Spinal cord (tissue), 10 donors: ENCODE data around the gene DHRS4L2. TPM values are rescaled to one million over a fixed set of nuclear protein-coding genes. Genes with fewer than 3 reads are reported as not detected.
"Not testable (repeated sequence)": the region's sequence is repeated elsewhere in the genome, so short reads cannot be mapped to it uniquely, and the experiment has no call there.

Source experiments
- DNase-seq, 6 donors: peaks; one replicate each; pipeline versions ENCODE4 v3.0.0 to v3.0.0-alpha.2; 2013 to 2015; ENCODE audit warnings: low spot score in 6 of 6, low read depth in 4 of 6
- H3K27ac ChIP-seq: one replicate; pipeline ENCODE4 v1.5.1; 2013; ENCODE audit warnings: low read depth, low read length, control low read depth
- H3K27me3 ChIP-seq: one replicate; pipeline ENCODE4 v1.6.1; 2013; ENCODE audit warnings: low read length; ENCODE audit not compliant: control insufficient read depth, insufficient read depth
- H3K36me3 ChIP-seq: one replicate; pipeline ENCODE4 v1.6.1; 2013; ENCODE audit warnings: low read length; ENCODE audit not compliant: control insufficient read depth, insufficient read depth
- H3K4me1 ChIP-seq: one replicate; pipeline ENCODE4 v1.6.1; 2013; ENCODE audit warnings: low read length; ENCODE audit not compliant: control insufficient read depth, insufficient read depth
- H3K4me3 ChIP-seq: one replicate; pipeline ENCODE4 v1.5.1; 2013; ENCODE audit warnings: low read depth, low read length, control low read depth
- H3K9me3 ChIP-seq: one replicate; pipeline ENCODE4 v1.6.1; 2013; ENCODE audit warnings: low read length; ENCODE audit not compliant: control insufficient read depth, insufficient read depth
- WGBS: methylation state at CpG from one replicate; pipeline ENCODE4 v1.1.5; 2013; ENCODE audit warnings: missing lambda C conversion rate; ENCODE audit not compliant: insufficient coverage; 5-methylcytosine and 5-hydroxymethylcytosine counted together
- polyA plus RNA-seq, 2 donors: library from polyadenylated mRNA; unstranded; fragments of 120-200 nt; gene quantifications; one replicate each; pipeline ENCODE4 v1.2.1, GENCODE V29; 2013; ENCODE audit not compliant: insufficient read length in 2 of 2
- total RNA-seq, 2 donors: library from RNA; depleted of rRNA in 1 of 2; stranded (reverse); fragments of 120-200 nt in 1 of 2; fragments of >200 nt in 1 of 2; gene quantifications; one replicate each; pipeline versions ENCODE4 v1.2.3 to v1.2.4, GENCODE V29; 2013 to 2014
- donor health status: healthy.

DHRS4L2 gene
- total and polyA plus RNA-seq, 4 donors: 5.6 to 22.5 (median 13.9) TPM

GRCh38 chr14:24050753-24051152 is 62.0 kb downstream of the DHRS4L2 start:
- H3K4me3 ChIP-seq, H3K9me3 ChIP-seq, DNase-seq, H3K27ac ChIP-seq, H3K27me3 ChIP-seq: not testable (repeated sequence)
- H3K4me1 ChIP-seq: peaks cover 25% of the 10 kb centered on the region
- peaks cover 24% of the 10 kb centered on the region for H3K36me3 ChIP-seq
- no CpG with 5 or more reads among the region's 8 CpGs for whole genome bisulfite sequencing

DNA sequence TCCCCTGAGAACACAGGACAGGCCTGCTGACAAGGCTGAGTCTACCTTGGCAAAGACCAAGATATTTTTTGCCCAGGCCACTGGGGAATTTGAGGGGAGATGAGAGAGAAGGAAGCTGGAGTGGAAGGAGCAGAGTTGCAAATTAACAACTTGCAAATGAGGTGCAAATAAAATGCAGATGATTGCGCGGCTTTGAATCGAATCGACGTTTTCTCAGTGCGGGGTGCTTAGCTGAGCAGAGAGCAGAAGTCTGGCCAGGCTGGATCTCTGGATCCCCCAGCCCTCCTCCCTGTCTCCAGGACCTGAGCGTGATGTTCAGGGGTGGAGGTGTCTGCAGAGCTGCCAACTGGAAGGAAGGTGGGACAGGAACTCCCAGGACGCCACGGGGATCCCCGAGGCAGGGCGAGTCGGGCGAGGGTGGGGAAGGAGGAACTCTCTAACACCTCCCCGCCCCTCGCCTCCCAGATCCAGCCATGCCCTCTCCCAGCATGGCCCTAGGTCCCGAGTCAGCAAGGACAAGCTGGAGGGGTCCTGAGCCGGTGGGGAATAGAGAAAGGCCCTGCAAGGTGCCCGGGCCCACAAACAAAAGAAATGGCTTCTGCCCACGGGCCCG is 62.6 kb downstream of the DHRS4L2 start:
- H3K4me1 ChIP-seq: peaks cover 25% of the 10 kb centered on the region
- peak in 3 of 6 donors; percentile 9 to 69 (median 63) for DNase-seq
- 3% methylated on average over 12 of the region's 20 CpGs for WGBS
- no peaks in the 10 kb centered on the region for H3K9me3 ChIP-seq
- H3K27ac ChIP-seq: no peak overlapping the region
- H3K4me3 ChIP-seq: peak overlapping the region; percentile 52
- H3K36me3 ChIP-seq: peaks cover 29% of the 10 kb centered on the region
- no peaks in the 10 kb centered on the region for H3K27me3 ChIP-seq

DNA sequence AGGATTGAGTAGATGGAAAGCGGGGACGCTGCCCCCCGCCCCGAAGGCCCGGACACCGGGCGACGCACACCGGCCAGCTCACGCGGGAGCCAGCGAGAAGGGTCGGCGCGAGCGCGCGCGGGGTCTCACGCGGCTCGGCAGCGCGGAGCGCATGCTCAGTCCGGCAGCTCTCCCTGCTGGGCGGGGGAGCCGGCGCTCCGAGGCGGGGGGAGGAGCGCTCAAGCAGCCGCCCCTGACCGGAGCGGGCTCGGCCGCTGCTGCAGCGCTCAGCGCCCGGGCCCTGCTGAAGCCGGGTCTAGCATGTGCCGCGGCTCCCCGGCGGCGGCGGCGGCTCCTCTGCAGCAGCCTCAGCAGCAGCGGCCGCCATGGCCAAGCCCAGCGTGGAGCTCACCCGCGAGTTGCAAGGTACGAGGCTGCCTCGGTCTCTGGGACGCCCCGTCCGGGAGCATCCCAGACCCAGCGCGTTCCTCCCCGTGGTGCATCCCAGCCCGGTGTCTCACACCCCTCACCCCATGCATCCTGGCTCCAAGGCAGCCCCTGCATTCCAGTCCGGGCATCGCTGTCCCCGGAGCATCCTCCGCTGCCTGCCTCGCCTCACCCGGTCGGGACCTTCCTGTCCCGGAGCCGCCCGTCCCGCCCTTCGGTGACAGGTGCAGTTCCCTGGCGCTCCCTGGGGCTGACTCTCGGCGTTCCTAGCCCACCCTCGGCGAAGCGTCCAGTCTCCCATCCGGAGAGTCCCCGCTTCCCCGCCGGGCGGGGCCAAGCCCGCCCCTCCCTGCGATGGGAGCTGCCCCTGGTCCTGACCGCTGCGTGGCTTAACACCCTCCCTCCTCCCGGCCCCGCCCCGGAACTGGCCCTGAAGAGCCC is 63.3 kb downstream of the DHRS4L2 start, which contains the start of gene CARMIL3:
Gene CARMIL3, plus strand, starts transcription at position 221 of the 867 bp plus-strand sequence. Its CDS starts 145 bp downstream, at position 366.
- H3K9me3 ChIP-seq: no peaks in the 10 kb centered on the region
- WGBS: under 1% methylated on average over 90 of the region's 92 CpGs
- no peaks in the 10 kb centered on the region for H3K27me3 ChIP-seq
- no peak within 1 kb of the TSS for H3K27ac ChIP-seq
- H3K4me1 ChIP-seq: peaks cover 25% of the 10 kb centered on the region
- peak within 1 kb of the TSS; percentile 68 for H3K4me3 ChIP-seq
- DNase-seq: peak; percentile 62 to 95 (median 77)
- peaks cover 36% of the 10 kb centered on the region for H3K36me3 ChIP-seq

DNA sequence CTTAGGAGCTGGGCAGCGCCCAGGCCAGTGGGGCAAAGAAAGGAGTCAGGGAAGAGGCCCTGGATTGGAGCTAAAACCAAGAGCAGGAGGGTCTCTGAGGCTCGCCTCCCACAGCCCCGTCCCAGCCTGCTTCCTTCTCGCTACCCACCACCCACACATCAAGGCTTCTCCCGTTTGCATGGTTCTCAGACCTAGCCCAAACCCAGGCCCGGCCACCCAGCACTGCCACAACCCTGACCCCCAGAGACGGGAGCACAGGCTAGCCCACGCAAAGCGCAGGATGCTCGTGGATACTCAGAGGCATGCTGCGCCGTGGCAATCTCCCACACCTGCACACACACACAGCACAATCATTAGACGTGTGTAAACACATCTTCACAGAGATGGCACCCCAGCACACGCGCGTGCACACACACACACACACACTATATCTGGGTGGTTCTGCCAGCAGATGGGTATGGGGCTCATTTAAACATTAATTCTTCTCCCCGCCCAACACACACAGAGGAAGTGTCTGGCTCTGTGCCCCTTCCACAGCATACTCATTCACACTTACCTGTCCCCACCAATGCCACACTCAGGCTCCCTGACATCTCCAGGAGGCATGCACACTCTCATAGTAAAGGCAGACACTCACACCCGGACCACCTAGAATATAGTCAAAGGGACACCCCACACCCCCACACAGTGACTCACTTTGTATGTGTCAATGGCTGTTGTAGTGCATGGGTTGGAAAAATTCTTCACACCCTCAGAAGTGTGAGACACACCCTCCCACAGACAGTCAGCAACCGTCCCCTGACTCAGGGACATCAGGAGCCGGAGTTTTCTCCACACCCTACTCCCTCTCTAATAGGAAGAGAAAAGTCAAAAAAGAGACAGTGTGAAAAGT is 64.2 kb downstream of the DHRS4L2 start:
- Histone ChIP-seq H3K27ac (no peak overlapping the region), H3K27me3 (no peaks in the 10 kb centered on the region), H3K36me3 (peaks cover 45% of the 10 kb centered on the region), H3K9me3 (no peaks in the 10 kb centered on the region), H3K4me3 (peak overlapping the region; percentile 68), H3K4me1 (peaks cover 25% of the 10 kb centered on the region)
- no peak for DNase-seq
- WGBS: 54% methylated on average over 17 of the region's 20 CpGs

- WGBS: 81% methylated on average over 9 of the region's 10 CpGs
- H3K4me1 ChIP-seq: peaks cover 33% of the 10 kb centered on the region
- H3K27me3 ChIP-seq: no peaks in the 10 kb centered on the region
- H3K36me3 ChIP-seq: peaks cover 52% of the 10 kb centered on the region
- DNase-seq: no peak
- no peaks in the 10 kb centered on the region for H3K9me3 ChIP-seq
- no peak overlapping the region for H3K27ac ChIP-seq
- H3K4me3 ChIP-seq: no peak overlapping the region
Measured at GRCh38 chr14:24053548-24054323, 65.0 kb downstream of the DHRS4L2 start.

- Histone ChIP-seq H3K36me3 (peaks cover 58% of the 10 kb centered on the region), H3K27me3 (no peaks in the 10 kb centered on the region), H3K27ac (no peak overlapping the region), H3K4me3 (no peak overlapping the region), H3K4me1 (peaks cover 33% of the 10 kb centered on the region), H3K9me3 (no peaks in the 10 kb centered on the region)
- WGBS: 91% methylated on average over 5 of the region's 6 CpGs
- DNase-seq: no peak
Measured at GRCh38 chr14:24054324-24054641, 65.6 kb downstream of the DHRS4L2 start.

DNA sequence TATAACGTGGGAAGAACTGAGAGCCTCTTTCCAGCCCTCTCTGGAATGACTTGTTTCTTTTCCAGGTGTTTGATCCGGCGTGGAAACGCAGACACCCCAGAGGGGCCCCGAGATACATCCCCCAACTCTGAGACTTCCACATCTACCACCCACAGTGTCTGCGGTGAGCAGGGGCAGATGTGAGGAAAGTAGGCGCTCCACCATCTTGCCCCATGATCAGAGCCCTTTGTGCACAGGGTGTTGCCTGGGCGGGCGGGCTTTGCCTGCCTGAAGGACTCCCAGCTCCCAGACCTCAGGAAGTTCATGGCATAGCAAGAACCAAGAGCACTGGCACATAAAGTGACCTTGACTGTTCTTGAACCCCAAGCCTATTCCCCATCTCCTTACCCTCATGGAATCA is 65.9 kb downstream of the DHRS4L2 start:
- Histone ChIP-seq H3K4me1 (peaks cover 33% of the 10 kb centered on the region), H3K27me3 (no peaks in the 10 kb centered on the region), H3K27ac (no peak overlapping the region), H3K36me3 (peaks cover 61% of the 10 kb centered on the region), H3K9me3 (no peaks in the 10 kb centered on the region), H3K4me3 (no peak overlapping the region)
- no peak for DNase-seq
- 96% methylated on average over 9 of the region's 9 CpGs for WGBS
